ENCODE measurements around the gene PLOD1.

DNA sequence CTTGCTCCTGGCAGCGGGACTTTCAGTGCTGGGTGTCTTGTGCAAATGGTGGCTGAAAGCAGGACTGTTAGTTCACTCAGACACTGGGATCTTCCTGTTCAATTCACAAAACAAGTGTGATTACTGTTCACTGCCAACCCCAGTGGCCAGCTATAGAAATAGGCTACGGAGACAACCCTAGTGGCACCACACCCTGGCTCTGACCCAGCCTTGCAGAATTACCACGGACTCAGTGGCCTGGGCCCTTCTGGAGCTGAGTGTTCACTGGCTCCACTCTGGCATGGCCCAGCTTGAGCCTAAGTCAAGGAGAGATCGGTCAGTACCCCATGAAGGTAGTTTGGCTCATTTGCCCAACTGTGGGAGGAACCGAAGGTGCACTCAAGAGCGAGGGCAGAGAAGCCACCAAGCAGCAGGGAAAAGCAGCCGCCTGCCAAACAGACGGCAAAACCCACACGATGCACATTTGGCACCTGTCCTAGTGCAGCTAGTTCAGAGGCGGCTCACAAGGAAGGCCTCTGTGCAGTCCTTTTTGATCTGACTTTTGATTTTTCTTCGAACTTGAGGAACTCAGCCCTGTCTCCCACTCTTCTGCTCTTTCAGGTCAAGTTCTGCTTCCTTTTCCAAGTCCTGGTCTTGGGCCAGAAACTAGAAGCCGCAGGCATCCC lies 14.1 kb upstream of the PLOD1 start:
- TF ChIP-seq, protein P1, sequence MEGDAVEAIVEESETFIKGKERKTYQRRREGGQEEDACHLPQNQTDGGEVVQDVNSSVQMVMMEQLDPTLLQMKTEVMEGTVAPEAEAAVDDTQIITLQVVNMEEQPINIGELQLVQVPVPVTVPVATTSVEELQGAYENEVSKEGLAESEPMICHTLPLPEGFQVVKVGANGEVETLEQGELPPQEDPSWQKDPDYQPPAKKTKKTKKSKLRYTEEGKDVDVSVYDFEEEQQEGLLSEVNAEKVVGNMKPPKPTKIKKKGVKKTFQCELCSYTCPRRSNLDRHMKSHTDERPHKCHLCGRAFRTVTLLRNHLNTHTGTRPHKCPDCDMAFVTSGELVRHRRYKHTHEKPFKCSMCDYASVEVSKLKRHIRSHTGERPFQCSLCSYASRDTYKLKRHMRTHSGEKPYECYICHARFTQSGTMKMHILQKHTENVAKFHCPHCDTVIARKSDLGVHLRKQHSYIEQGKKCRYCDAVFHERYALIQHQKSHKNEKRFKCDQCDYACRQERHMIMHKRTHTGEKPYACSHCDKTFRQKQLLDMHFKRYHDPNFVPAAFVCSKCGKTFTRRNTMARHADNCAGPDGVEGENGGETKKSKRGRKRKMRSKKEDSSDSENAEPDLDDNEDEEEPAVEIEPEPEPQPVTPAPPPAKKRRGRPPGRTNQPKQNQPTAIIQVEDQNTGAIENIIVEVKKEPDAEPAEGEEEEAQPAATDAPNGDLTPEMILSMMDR (IDR thresholded peaks at IDR 0.05): no peak
- no peak for TF ChIP-seq POLR2A (IDR thresholded peaks at IDR 0.05)
- no peak for TF ChIP-seq POLR2AphosphoS5 (IDR thresholded peaks at IDR 0.05)
